Measurements from ENCODE around the gene SLC22A9. TPM values are rescaled to one million over a fixed set of nuclear protein-coding genes. Genes with fewer than 3 reads are reported as not detected.
"Not testable (repeated sequence)": the region's sequence is repeated elsewhere in the genome, so short reads cannot be mapped to it uniquely, and the experiment has no call there.

SLC22A9 gene
- total RNA-seq = not detected
- long read RNA-seq = 0 reads

DNA sequence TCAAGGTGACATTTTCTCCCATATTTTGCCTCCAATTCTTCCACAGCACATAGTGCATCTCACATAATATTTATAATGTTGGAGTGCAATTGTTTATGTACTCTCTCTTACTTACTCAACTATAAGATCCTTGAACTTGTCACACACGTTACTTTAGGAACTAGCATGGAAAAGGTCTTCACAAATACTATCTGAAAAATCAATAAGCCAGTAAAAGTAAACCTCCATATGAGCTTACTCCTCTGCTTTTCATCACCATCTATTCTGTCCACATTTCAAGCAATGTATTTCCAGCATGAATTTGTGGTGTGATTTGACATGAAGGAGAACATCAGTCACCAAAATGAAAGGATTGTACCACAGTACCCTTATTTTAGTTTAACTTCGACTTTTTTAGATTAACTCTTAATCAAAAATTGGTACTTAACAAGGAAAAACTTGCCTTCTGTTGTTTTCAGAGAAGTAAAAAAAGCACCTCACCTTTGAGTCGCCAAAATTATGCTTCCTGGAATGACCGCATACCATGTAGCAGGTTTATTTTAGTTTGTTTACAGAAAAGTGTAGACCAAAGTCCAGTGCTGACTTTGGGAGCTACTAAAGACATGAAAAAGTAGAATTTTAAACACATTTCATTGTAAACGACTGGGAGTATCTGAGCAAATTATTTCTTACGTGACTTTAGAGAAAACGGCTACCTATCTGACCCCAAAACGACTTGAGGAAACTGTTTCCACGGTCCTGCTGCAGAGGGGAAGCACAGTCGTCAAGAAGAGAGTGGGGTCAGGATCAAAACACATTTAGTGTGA lies at the start of gene SLC22A9:
TSS of gene SLC22A9 (plus strand) at position 621 of the 806 bp plus-strand sequence. CDS start 272 bp downstream, outside the sequence.
- intact Hi-C loops (cut with DNase I) = no loop called here
- no peak for DNase-seq (ENCODE audit: low spot score)

DNA sequence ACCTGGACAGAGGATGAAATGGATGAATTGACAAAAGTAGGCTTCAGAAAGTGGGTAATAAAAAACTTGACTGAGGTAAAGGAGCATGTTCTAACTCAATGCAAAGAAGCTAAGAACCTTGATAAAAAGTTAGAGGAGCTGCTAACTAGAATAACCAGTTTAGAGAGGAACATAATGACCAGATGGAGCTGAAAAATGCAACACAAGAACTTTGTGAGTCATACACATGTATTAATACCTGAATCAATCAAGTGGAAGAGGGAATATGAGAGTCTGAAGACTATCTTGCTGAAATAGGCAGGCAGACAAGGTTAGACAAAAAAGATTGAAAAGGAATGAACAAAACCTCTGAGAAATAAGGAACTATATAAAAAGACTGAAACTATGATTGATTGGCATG lies 47.9 kb upstream of the SLC22A9 start:
- DNase-seq (ENCODE audit: low spot score) = no peak
- intact Hi-C loops (cut with DNase I) = no loop called here

- intact Hi-C loops (cut with DNase I); DNase-seq (ENCODE audit: low spot score): not testable (repeated sequence)
These were observed 34.5 kb upstream of the SLC22A9 start for GRCh38 chr11:63335089-63335488.

DNA sequence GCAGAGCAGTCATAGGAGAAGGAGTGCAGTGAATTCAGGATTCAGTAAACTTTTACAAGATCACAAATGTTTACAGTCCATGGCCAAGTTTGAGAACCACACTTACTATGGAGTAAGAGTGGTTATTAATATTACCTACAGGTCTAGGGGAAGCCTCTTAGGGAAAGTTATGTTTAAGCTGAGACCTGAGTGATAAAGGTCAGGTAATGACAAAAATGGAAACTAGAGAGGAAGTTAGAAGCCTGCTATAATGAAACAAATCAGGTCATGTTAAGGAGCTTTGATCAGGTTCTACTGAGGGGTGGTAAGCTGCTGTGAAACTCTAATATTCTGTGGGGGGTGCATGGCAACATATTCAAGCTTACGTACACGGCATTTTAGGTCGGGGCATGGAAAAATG lies 32.5 kb upstream of the SLC22A9 start:
- intact Hi-C loops (cut with DNase I) = no loop called here
- no peak for DNase-seq (ENCODE audit: low spot score)

DNA sequence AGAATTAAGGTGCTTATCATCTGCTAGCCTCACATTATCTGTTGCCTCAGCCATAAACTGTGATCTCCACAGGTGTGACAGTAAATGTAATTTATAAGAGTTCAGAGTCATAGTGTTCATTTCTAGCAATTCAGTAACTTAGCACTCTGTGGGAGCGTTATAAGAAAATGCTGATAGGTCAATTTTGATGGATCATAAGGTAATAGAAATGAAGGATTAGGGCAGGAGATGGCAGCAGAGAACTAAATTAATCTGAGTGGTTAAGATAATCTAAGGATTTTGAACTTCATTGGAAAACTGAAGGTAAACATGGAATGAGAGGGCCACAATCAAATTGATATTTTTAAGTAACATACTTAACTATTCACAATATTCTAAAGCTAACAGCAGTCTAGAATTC lies 26.5 kb upstream of the SLC22A9 start:
- intact Hi-C loops (cut with DNase I) = no loop called here
- DNase-seq (ENCODE audit: low spot score) = no peak

- no peak for DNase-seq (ENCODE audit: low spot score)
- intact Hi-C loops (cut with DNase I) = no loop called here
These were observed 17.4 kb upstream of the SLC22A9 start for GRCh38 chr11:63352144-63352543.

- DNase-seq (ENCODE audit: low spot score) = no peak
These were observed 7.3 kb upstream of the SLC22A9 start for GRCh38 chr11:63362196-63362793.

GRCh38 chr11:63369971-63370588 lies 495 bp downstream of the SLC22A9 start:
- DNase-seq (ENCODE audit: low spot score) = no peak
- intact Hi-C loops (cut with DNase I) = no loop called here

More at GRCh38 chr11:63362196-63362793, 7.3 kb upstream of the SLC22A9 start:
- intact Hi-C loops (cut with DNase I) = no loop called here

DNA sequence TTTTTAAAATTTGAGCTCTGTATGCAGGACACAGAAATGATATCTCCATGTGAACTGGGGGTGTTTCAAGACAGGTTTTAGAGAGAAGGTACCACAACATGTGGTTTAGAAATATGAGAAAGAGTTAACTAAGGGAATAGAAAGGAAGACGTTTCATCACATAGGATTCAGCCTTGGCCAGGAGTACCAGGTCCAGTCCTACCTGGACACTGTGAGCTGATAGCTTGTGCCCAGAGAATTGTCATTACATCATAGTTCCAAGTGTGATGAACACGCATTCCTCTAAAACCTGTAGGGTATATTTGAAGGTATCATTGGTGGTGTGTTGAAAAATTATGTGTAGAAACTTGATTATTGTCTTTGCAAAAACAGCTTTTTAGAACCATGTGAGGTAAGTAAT lies 1.8 kb downstream of the SLC22A9 start:
- no peak for DNase-seq (ENCODE audit: low spot score)
- intact Hi-C loops (cut with DNase I) = no loop called here

DNA sequence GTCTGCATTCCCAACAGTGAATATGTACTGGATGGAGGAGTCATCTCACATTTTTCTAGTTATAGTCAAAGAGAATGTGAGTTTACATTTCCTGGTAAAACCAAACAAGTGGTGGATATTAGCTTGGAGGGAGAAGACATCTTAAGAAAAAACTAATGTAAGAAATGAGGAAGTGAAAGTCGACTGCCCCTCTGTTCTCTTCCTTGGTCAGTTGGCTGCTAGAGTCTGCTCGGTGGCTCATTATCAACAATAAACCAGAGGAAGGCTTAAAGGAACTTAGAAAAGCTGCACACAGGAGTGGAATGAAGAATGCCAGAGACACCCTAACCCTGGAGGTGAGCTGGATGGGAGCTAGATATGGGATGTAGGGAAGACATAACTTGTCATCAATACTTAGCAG lies 5.8 kb downstream of the SLC22A9 start:
- intact Hi-C loops (cut with DNase I) = no loop called here
- DNase-seq (ENCODE audit: low spot score) = no peak

DNA sequence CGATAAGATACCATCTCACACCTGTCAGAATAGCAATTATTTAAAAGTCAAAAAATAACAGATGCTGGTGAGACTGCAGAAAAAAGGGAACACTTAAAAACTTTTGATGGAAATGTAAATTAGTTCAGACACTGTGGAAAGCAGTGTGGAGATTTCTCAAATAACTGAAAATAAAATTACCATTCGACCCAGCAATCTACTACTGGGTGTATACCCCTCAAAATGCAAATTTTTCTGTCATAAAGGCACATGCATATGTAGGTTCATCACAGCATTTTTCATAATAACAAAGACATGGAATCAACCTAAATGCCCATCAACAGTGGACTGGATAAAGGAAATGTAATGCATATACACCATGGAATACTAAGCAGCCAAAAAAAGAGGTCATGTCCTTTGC lies 10.5 kb downstream of the SLC22A9 start:
- intact Hi-C loops (cut with DNase I) = no loop called here
- DNase-seq (ENCODE audit: low spot score) = no peak

DNA sequence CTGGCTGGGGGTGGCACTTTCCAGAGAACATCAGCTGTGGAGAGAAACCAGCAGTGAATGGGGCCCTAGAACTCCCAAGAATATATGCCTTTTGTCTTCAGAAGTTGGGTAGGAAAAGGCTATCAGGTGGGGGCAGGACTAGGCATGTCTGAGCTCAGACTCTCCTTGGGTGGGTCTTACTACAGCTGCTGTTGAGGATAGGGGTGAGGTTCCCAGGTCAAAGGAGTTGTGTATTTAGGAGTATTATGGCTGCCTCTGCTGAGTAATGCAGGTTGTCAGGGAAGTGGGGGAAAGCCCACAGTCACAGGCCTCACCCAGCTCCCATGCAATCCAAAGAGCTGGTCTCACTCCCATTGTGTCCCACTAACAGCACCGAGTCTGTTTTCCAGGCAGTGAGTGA lies 26.1 kb downstream of the SLC22A9 start:
- intact Hi-C loops (cut with DNase I) = no loop called here
- DNase-seq (ENCODE audit: low spot score) = no peak

- no peak for DNase-seq (ENCODE audit: low spot score)
- intact Hi-C loops (cut with DNase I) = no loop called here
These were observed 34.8 kb downstream of the SLC22A9 start for GRCh38 chr11:63404161-63404935.

GRCh38 chr11:63405114-63405513 lies 35.5 kb downstream of the SLC22A9 start:
- intact Hi-C loops (cut with DNase I) = no loop called here

DNA sequence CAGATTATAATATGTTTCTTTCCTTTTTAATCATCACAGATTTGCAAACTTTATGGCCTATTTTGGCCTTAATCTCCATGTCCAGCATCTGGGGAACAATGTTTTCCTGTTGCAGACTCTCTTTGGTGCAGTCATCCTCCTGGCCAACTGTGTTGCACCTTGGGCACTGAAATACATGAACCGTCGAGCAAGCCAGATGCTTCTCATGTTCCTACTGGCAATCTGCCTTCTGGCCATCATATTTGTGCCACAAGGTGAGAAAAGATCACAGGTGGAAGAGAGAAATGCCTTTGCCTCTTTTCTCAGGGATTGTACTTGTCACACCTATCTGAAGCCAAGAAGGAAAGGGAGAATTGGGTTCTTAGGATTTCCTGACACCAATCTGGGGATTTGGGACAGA lies 36.9 kb downstream of the SLC22A9 start:
- no peak for DNase-seq (ENCODE audit: low spot score)
- intact Hi-C loops (cut with DNase I) = no loop called here

More at GRCh38 chr11:63405114-63405513, 35.5 kb downstream of the SLC22A9 start:
- DNase-seq (ENCODE audit: low spot score) = no peak

GRCh38 chr11:63417174-63417852 lies 47.7 kb downstream of the SLC22A9 start:
- DNase-seq (ENCODE audit: low spot score) = no peak
- intact Hi-C loops (cut with DNase I) = no loop called here

DNA sequence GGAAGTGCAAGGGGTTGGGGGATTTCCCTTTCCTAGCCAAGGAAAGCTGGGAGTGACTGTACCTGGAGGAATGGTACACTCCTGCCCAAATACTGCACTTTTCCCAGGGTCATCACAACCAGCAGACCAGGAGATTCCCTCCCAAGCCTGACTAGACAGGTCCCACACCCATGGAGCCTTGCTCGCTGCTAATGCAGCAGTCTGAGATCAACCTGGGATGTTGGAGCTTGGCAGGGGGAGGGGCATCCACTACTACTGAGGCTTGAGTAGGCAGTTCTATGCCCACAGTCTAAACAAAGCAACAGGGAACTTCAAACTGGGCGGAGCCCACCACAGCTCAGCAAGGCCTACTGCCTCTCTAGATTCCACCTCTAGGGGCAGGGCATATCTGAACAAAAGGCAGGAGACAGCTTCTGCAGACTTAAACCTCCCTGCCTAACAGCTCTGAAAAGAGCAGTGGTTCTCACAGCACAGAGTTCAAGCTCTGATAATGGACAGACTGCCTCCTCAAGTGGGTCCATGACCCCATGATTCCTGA lies 58.5 kb downstream of the SLC22A9 start:
- intact Hi-C loops (cut with DNase I) = no loop called here
- no peak for DNase-seq (ENCODE audit: low spot score)

- DNase-seq (ENCODE audit: low spot score); intact Hi-C loops (cut with DNase I): not testable (repeated sequence)
These were observed 61.1 kb downstream of the SLC22A9 start for GRCh38 chr11:63430731-63431130.

DNA sequence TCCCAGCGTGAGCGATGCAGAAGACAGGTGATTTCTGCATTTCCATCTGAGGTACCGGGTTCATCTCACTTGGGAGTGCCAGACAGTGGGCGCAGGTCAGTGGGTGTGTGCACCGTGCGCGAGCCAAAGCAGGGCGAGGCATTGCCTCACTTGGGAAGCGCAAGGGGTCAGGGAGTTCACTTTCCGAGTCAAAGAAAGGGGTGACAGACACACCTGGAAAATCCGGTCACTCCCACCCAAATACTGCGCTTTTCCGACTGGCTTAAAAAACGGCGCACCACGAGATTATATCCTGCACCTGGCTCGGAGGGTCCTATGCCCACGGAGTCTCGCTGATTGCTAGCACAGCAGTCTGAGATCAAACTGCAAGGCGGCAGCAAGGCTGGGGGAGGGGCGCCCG lies 65.8 kb downstream of the SLC22A9 start:
- intact Hi-C loops (cut with DNase I); DNase-seq (ENCODE audit: low spot score): not testable (repeated sequence)

All from cardiac septum (tissue), 1 donor.